ENCODE data around the gene ATP9A. TPM values are rescaled to one million over a fixed set of nuclear protein-coding genes. Genes with fewer than 3 reads are reported as not detected.
"Not testable (repeated sequence)": the region's sequence is repeated elsewhere in the genome, so short reads cannot be mapped to it uniquely, and the experiment has no call there.

The ATP9A gene
- polyA plus RNA-seq, 5 donors: 41.6 to 53.1 (median 49.0) TPM

GRCh38 chr20:51660672-51661608, 107.2 kb downstream of the ATP9A start:
- no peak for DNase-seq

GRCh38 chr20:51659491-51660050, 108.6 kb downstream of the ATP9A start:
- DNase-seq: no peak

- no peak for DNase-seq
Measured at GRCh38 chr20:51656726-51657260, 111.4 kb downstream of the ATP9A start.

GRCh38 chr20:51656089-51656488, 112.1 kb downstream of the ATP9A start:
- DNase-seq: not testable (repeated sequence)

GRCh38 chr20:51654495-51654894, 113.7 kb downstream of the ATP9A start:
- DNase-seq: no peak

- no peak for DNase-seq
Measured at GRCh38 chr20:51654060-51654459, 114.1 kb downstream of the ATP9A start.

- DNase-seq: no peak
Measured at GRCh38 chr20:51653226-51653625, 115.0 kb downstream of the ATP9A start.

- DNase-seq: no peak
Measured at GRCh38 chr20:51651921-51652549, 116.2 kb downstream of the ATP9A start.

GRCh38 chr20:51650685-51651134, 117.5 kb downstream of the ATP9A start:
- DNase-seq: no peak

GRCh38 chr20:51648571-51648947, 119.6 kb downstream of the ATP9A start:
- no peak for DNase-seq

GRCh38 chr20:51647674-51648570, 120.3 kb downstream of the ATP9A start:
- no peak for DNase-seq

GRCh38 chr20:51643810-51644209, 124.4 kb downstream of the ATP9A start:
- not testable (repeated sequence) for DNase-seq

GRCh38 chr20:51643390-51643789, 124.8 kb downstream of the ATP9A start:
- peak in 1 of 2 donors; percentile 72 for DNase-seq

GRCh38 chr20:51641866-51642265, 126.3 kb downstream of the ATP9A start:
- DNase-seq: no peak

GRCh38 chr20:51640743-51641142, 127.4 kb downstream of the ATP9A start:
- no peak for DNase-seq

- DNase-seq: peak; percentile 47 to 61
Measured at GRCh38 chr20:51639206-51639832, 128.9 kb downstream of the ATP9A start.

GRCh38 chr20:51637241-51637640, 130.9 kb downstream of the ATP9A start:
- DNase-seq: no peak

- no peak for DNase-seq
Measured at GRCh38 chr20:51636123-51636522, 132.1 kb downstream of the ATP9A start.

- no peak for DNase-seq
Measured at GRCh38 chr20:51635680-51636079, 132.5 kb downstream of the ATP9A start.

GRCh38 chr20:51634877-51635276, 133.3 kb downstream of the ATP9A start:
- no peak for DNase-seq

- DNase-seq: no peak
Measured at GRCh38 chr20:51634257-51634656, 133.9 kb downstream of the ATP9A start.
